NT2/D1 (cell line): ENCODE results near the gene SRGAP1.

Experiments
- SUZ12 ChIP-seq: IDR thresholded peaks from 2 replicates; pipeline ENCODE4 v1.6.1; 2011; ENCODE audit not compliant: insufficient read length, insufficient read depth; ENCODE audit errors: extremely low read depth
- YY1 ChIP-seq: IDR thresholded peaks from 2 replicates; pipeline ENCODE4 v1.6.1; 2011; ENCODE audit not compliant: insufficient read length, insufficient read depth

- no peak for TF ChIP-seq SUZ12
- TF ChIP-seq YY1 = no peak
These were observed 164.1 kb downstream of the SRGAP1 start for GRCh38 chr12:64008596-64008995.
